ENCODE measurements around the gene RPS17. TPM values are rescaled to one million over a fixed set of nuclear protein-coding genes. Genes with fewer than 3 reads are reported as not detected.

Gene RPS17
- total and polyA plus RNA-seq, 12 donors: 1,210 to 3,062 (median 1,598) TPM

- TF ChIP-seq CTCF (IDR thresholded peaks at IDR 0.05) (no peak), POLR2A (IDR thresholded peaks at IDR 0.05) (no peak)
- 69 to 80% (median 73%) methylated on average over 2 of the region's 2 CpGs for WGBS, 4 donors
- Histone ChIP-seq H3K27me3 (no peaks in the 10 kb centered on the region), H3K4me3 (no peak overlapping the region), H3K27ac (no peak overlapping the region), H3K9me3 (replicated peaks in 1 of 3) (no peaks in the 10 kb centered on the region), H3K36me3 (replicated peaks in 1 of 2) (no peaks in the 10 kb centered on the region), H3K4me1 (replicated peaks in 1 of 2) (no peaks in the 10 kb centered on the region)
- DNase-seq: no peak
- intact Hi-C loops (cut with DNase I): no loop called here
Measured at GRCh38 chr15:82580713-82581112, 40.5 kb upstream of the RPS17 start.

GRCh38 chr15:82575335-82575734 lies 35.1 kb upstream of the RPS17 start:
- TF ChIP-seq CTCF (IDR thresholded peaks at IDR 0.05) (no peak), POLR2A (IDR thresholded peaks at IDR 0.05) (no peak)
- 69 to 74% (median 73%) methylated on average over 3 of the region's 3 CpGs for WGBS, 4 donors
- Histone ChIP-seq H3K9me3 (replicated peaks in 1 of 3) (no peaks in the 10 kb centered on the region), H3K27ac (no peak overlapping the region), H3K4me3 (no peak overlapping the region), H3K36me3 (replicated peaks in 1 of 2) (no peaks in the 10 kb centered on the region), H3K4me1 (replicated peaks in 1 of 2) (peaks cover 0 to 10% of the 10 kb centered on the region in 2 donors), H3K27me3 (no peaks in the 10 kb centered on the region)
- intact Hi-C loops (cut with DNase I): no loop called here
- no peak for DNase-seq

- Histone ChIP-seq H3K9me3 (replicated peaks in 1 of 3) (no peaks in the 10 kb centered on the region), H3K27ac (no peak overlapping the region), H3K27me3 (no peaks in the 10 kb centered on the region), H3K4me3 (no peak overlapping the region), H3K4me1 (replicated peaks in 1 of 2) (peaks cover 0 to 10% of the 10 kb centered on the region in 2 donors), H3K36me3 (replicated peaks in 1 of 2) (no peaks in the 10 kb centered on the region)
- intact Hi-C loops (cut with DNase I): no loop called here
- no peak for DNase-seq
- WGBS, 4 donors: 66 to 77% (median 70%) methylated on average over 3 of the region's 3 CpGs
- TF ChIP-seq POLR2A (IDR thresholded peaks at IDR 0.05) (no peak), CTCF (IDR thresholded peaks at IDR 0.05) (no peak)
Measured at GRCh38 chr15:82572986-82573385, 32.7 kb upstream of the RPS17 start.

GRCh38 chr15:82572311-82572710 lies 32.1 kb upstream of the RPS17 start:
- Histone ChIP-seq H3K27ac (peak overlapping the region in 1 of 5 donors; percentile 69), H3K4me3 (no peak overlapping the region), H3K4me1 (replicated peaks in 1 of 2) (peaks cover 0 to 10% of the 10 kb centered on the region in 2 donors), H3K27me3 (no peaks in the 10 kb centered on the region), H3K9me3 (replicated peaks in 1 of 3) (no peaks in the 10 kb centered on the region), H3K36me3 (replicated peaks in 1 of 2) (no peaks in the 10 kb centered on the region)
- peak in 2 of 7 donors; percentile 4 to 12 for DNase-seq
- no peak for TF ChIP-seq CTCF (IDR thresholded peaks at IDR 0.05)
- intact Hi-C loops (cut with DNase I): no loop called here
- 77 to 90% (median 83%) methylated on average over 4 to 5 of the region's 5 CpGs for WGBS, 4 donors

Data from adrenal gland (tissue), 12 donors.